ENCODE data around the gene CCDC57. TPM values are rescaled to one million over a fixed set of nuclear protein-coding genes. Genes with fewer than 3 reads are reported as not detected.

The CCDC57 gene
- total and polyA plus RNA-seq, 2 experiments from 2014 or later: 15.7 to 29.8 TPM

DNA sequence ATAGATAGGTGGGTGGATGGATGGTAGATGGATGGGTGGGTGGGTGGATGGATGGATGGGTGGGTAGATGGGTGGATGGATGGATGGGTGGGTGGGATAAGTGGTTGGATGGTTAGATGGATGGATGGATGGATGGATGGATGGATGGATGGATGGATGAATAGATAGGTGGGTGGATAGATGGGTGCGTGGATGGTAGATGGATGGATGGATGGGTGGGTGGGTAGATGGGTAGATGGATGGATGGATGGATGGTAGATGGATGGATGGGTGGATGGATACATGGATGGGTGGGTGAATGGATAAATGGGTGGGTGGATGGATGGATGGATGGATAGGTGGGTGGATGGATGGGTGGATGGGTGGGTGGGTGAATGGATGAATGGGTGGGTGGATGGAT lies 64.6 kb downstream of the CCDC57 start:
- H3K79me2 ChIP-seq: no peaks in the 10 kb centered on the region
- H3K4me1 ChIP-seq (ENCODE audit: insufficient read depth): no peaks in the 10 kb centered on the region
- no peak for DNase-seq (ENCODE audit: low spot score)
- no CpG with 5 or more reads among the region's 1 CpG for WGBS (ENCODE audit: low lambda C conversion rate, missing lambda C conversion rate)
- no peaks in the 10 kb centered on the region for H4K20me1 ChIP-seq (ENCODE audit: insufficient read depth, poor library complexity, severe bottlenecking)
- no peaks in the 10 kb centered on the region for H3K9me3 ChIP-seq (ENCODE audit: low read depth)
- no peak overlapping the region for H2AFZ ChIP-seq
- no peaks in the 10 kb centered on the region for H3K9me2 ChIP-seq (replicated peaks; ENCODE audit: insufficient read depth)
- no peaks in the 10 kb centered on the region for H3K27me3 ChIP-seq
- TF ChIP-seq EZH2phosphoT487 (IDR thresholded peaks at IDR 0.05; ENCODE audit: low read depth, severe bottlenecking, unreplicated experiment) (no peak), EZH2 (IDR thresholded peaks at IDR 0.05; ENCODE audit: borderline replicate concordance) (no peak)
- TF ChIP-seq, protein P1, sequence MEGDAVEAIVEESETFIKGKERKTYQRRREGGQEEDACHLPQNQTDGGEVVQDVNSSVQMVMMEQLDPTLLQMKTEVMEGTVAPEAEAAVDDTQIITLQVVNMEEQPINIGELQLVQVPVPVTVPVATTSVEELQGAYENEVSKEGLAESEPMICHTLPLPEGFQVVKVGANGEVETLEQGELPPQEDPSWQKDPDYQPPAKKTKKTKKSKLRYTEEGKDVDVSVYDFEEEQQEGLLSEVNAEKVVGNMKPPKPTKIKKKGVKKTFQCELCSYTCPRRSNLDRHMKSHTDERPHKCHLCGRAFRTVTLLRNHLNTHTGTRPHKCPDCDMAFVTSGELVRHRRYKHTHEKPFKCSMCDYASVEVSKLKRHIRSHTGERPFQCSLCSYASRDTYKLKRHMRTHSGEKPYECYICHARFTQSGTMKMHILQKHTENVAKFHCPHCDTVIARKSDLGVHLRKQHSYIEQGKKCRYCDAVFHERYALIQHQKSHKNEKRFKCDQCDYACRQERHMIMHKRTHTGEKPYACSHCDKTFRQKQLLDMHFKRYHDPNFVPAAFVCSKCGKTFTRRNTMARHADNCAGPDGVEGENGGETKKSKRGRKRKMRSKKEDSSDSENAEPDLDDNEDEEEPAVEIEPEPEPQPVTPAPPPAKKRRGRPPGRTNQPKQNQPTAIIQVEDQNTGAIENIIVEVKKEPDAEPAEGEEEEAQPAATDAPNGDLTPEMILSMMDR (IDR thresholded peaks at IDR 0.05; ENCODE audit: poor library complexity): no peak
- H3K4me3 ChIP-seq: no peak overlapping the region
- H3K36me3 ChIP-seq (replicated peaks; ENCODE audit: insufficient read depth, low read depth): no peaks in the 10 kb centered on the region
- no peak overlapping the region for H3K4me2 ChIP-seq
- H3K27ac ChIP-seq: no peak overlapping the region

DNA sequence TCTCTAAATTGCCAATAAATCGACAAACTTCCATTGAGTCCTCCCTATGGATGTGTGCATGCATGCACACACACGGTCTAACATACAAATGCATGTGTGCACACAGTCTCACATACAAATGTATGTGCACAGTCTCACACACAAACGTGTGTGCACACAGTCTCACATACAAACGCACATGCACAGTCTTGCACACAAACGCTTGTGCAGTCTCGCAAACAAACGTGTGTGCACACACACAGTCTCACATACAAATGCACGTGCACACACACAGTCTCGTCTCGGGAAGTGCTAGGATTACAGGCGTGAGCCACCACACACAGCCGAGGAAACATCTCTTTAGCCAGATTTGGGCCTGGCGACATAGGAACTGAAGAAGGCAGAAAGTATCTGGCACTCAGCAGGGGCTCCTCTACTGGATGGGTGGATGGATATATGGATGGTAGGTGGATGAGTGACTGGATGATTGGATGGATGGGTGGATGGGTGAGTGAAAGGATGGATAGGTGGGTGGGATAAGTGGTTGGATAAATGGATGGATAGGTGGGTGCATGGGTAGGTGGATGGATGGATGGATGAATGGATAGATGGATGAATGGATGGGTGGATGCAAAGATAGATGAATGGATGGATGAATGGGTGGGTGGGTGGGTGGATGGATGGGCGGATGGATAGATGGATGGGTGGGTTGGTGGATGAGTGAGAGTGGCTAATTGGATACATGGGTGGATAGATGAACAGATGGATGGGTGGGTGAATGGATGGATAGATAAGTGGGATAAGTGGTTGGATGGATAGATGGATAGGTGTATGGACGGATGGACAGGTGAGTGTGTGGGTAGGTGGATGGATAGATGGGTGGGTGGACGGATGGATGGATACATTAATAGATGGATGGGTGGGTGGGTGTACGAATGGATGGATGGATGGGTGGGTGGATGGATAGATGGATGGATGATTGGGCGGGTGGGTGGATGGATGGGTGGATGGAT lies 65.7 kb downstream of the CCDC57 start:
- WGBS (ENCODE audit: low lambda C conversion rate, missing lambda C conversion rate): 92% methylated on average over 17 of the region's 18 CpGs
- no peaks in the 10 kb centered on the region for H3K9me3 ChIP-seq (ENCODE audit: low read depth)
- no peaks in the 10 kb centered on the region for H3K36me3 ChIP-seq (replicated peaks; ENCODE audit: insufficient read depth, low read depth)
- no peaks in the 10 kb centered on the region for H3K4me1 ChIP-seq (ENCODE audit: insufficient read depth)
- H3K79me2 ChIP-seq: no peaks in the 10 kb centered on the region
- H3K27ac ChIP-seq: no peak overlapping the region
- no peaks in the 10 kb centered on the region for H4K20me1 ChIP-seq (ENCODE audit: insufficient read depth, poor library complexity, severe bottlenecking)
- no peak overlapping the region for H2AFZ ChIP-seq
- no peak overlapping the region for H3K4me2 ChIP-seq
- H3K4me3 ChIP-seq: no peak overlapping the region
- H3K27me3 ChIP-seq: no peaks in the 10 kb centered on the region
- no peaks in the 10 kb centered on the region for H3K9me2 ChIP-seq (replicated peaks; ENCODE audit: insufficient read depth)
- no peak for DNase-seq (ENCODE audit: low spot score)
- TF ChIP-seq EZH2phosphoT487 (IDR thresholded peaks at IDR 0.05; ENCODE audit: low read depth, severe bottlenecking, unreplicated experiment) (no peak), EZH2 (IDR thresholded peaks at IDR 0.05; ENCODE audit: borderline replicate concordance) (no peak)
- TF ChIP-seq, protein P1 (IDR thresholded peaks at IDR 0.05; ENCODE audit: poor library complexity): no peak

DNA sequence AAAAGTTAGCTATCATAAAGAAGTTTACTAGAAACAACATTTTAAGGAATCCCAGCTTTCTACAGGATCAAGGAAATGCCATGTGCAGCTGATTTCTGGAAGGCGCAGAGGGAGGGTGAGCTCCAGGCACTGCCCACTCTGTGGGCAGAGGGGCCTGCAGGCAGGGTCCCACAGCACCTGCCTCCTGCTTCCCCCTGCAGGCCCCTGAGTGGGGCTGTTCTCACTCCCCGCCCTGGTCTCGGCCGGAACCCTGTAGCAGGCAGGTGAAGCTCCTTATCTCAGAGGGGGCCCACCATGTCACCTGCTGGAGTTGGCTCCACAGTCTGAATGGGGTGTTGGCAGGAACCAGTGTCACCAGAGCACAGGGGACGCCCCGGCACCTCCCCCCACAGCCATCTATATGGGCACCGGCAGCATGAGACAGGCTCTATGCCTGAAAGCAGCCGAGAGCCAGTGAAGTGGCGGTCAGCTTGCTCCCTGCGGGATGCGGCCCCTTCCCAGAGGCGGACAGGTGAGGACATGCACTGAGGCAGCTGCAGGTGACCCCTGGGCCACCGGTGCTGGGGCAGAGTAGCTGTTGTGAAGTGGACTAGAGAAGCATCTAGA lies 67.0 kb downstream of the CCDC57 start:
- TF ChIP-seq, protein P1 (IDR thresholded peaks at IDR 0.05; ENCODE audit: poor library complexity): no peak
- TF ChIP-seq EZH2phosphoT487 (IDR thresholded peaks at IDR 0.05; ENCODE audit: low read depth, severe bottlenecking, unreplicated experiment): no peak
- no peak for TF ChIP-seq EZH2 (IDR thresholded peaks at IDR 0.05; ENCODE audit: borderline replicate concordance)
- no peaks in the 10 kb centered on the region for H3K27me3 ChIP-seq
- WGBS (ENCODE audit: low lambda C conversion rate, missing lambda C conversion rate): 88% methylated on average over 13 of the region's 13 CpGs
- H3K4me3 ChIP-seq: no peak overlapping the region
- no peak overlapping the region for H3K27ac ChIP-seq
- no peaks in the 10 kb centered on the region for H4K20me1 ChIP-seq (ENCODE audit: insufficient read depth, poor library complexity, severe bottlenecking)
- no peak for DNase-seq (ENCODE audit: low spot score)
- no peaks in the 10 kb centered on the region for H3K36me3 ChIP-seq (replicated peaks; ENCODE audit: insufficient read depth, low read depth)
- H3K9me2 ChIP-seq (replicated peaks; ENCODE audit: insufficient read depth): no peaks in the 10 kb centered on the region
- no peak overlapping the region for H3K4me2 ChIP-seq
- no peaks in the 10 kb centered on the region for H3K79me2 ChIP-seq
- no peaks in the 10 kb centered on the region for H3K9me3 ChIP-seq (ENCODE audit: low read depth)
- H3K4me1 ChIP-seq (ENCODE audit: insufficient read depth): no peaks in the 10 kb centered on the region
- H2AFZ ChIP-seq: no peak overlapping the region

All from hepatocyte (in vitro differentiated cells).